SK-N-SH treated with all-trans-retinoic acid at 6 μM for 48 hours (cell line): Measurements from ENCODE around the gene PDE6A.

Experiments
- ATAC-seq: fragments of 200-7000 bp; cut with Tn5 transposase; 3 replicates; pipeline ENCODE4 v1.9.1; 2020; ENCODE audit warnings: mild to moderate bottlenecking, moderate library complexity
- GLIS3 ChIP-seq: fragments of 250-450 bp; sonication (Bioruptor Pico); IDR thresholded peaks from 2 replicates; pipeline ENCODE4 v1.5.0; 2020; ENCODE audit warnings: mild to moderate bottlenecking, moderate library complexity
- RARB ChIP-seq: fragments of 250-450 bp; sonication (Bioruptor Pico); IDR thresholded peaks from 2 replicates; pipeline ENCODE4 v1.8.0; 2021; ENCODE audit warnings: mild to moderate bottlenecking, moderate library complexity
- SNAI2 ChIP-seq: fragments of 250-450 bp; sonication (Bioruptor Pico); IDR thresholded peaks from 2 replicates; pipeline ENCODE4 v1.5.0; 2020; ENCODE audit warnings: mild to moderate bottlenecking, moderate library complexity
- TCF4 ChIP-seq: fragments of 250-450 bp; sonication (Bioruptor Pico); IDR thresholded peaks from 2 replicates; pipeline ENCODE4 v1.8.0; 2021; ENCODE audit warnings: mild to moderate bottlenecking, moderate library complexity, borderline replicate concordance
- TOX ChIP-seq: fragments of 250-450 bp; sonication (Bioruptor Pico); IDR thresholded peaks from 2 replicates; pipeline ENCODE4 v1.8.0; 2021; ENCODE audit warnings: mild to moderate bottlenecking, moderate library complexity, borderline replicate concordance
- ZC3H10 ChIP-seq: fragments of 250-450 bp; sonication (Bioruptor Pico); IDR thresholded peaks from 2 replicates; pipeline ENCODE4 v1.5.1; 2021; ENCODE audit warnings: mild to moderate bottlenecking, moderate library complexity
- ZFP3 ChIP-seq: fragments of 250-450 bp; sonication (Bioruptor Pico); IDR thresholded peaks from 2 replicates; pipeline ENCODE4 v1.5.0; 2020; ENCODE audit warnings: mild to moderate bottlenecking, moderate library complexity
- ZFP30 ChIP-seq: fragments of 450-650 bp; formaldehyde crosslinking; IDR thresholded peaks from 2 replicates; pipeline ENCODE4 v1.5.0; 2022; ENCODE audit warnings: mild to moderate bottlenecking, moderate library complexity
- ZNF565 ChIP-seq: fragments of 450-650 bp; formaldehyde crosslinking; conservative IDR thresholded peaks from 2 replicates; pipeline ENCODE4 v1.5.0; 2020; ENCODE audit warnings: low read depth, mild to moderate bottlenecking, moderate library complexity
- ZNF70 ChIP-seq: fragments of 450-650 bp; formaldehyde crosslinking; IDR thresholded peaks from 2 replicates; pipeline ENCODE4 v1.5.0; 2020; ENCODE audit warnings: mild to moderate bottlenecking, moderate library complexity
- ZNF8 ChIP-seq: fragments of 450-650 bp; formaldehyde crosslinking; IDR thresholded peaks from 2 replicates; pipeline ENCODE4 v1.5.0; 2020; ENCODE audit warnings: mild to moderate bottlenecking, moderate library complexity
- TF ChIP-seq, protein P1 (sequence below): fragments of 250-450 bp; sonication (Bioruptor Pico); IDR thresholded peaks from 2 replicates; pipeline ENCODE4 v1.5.1; 2020; ENCODE audit warnings: low read depth, mild to moderate bottlenecking, moderate library complexity
- TF ChIP-seq, protein P2 (sequence below): fragments of 250-450 bp; sonication (Bioruptor Pico); IDR thresholded peaks from 2 replicates; pipeline ENCODE4 v1.5.1; 2021; ENCODE audit warnings: mild to moderate bottlenecking, moderate library complexity
- TF ChIP-seq, protein P3 (sequence below): fragments of 250-450 bp; sonication (Bioruptor Pico); IDR thresholded peaks from 2 replicates; pipeline ENCODE4 v1.5.0; 2020; ENCODE audit warnings: mild to moderate bottlenecking, moderate library complexity
- TF ChIP-seq, protein P4 (sequence below): fragments of 250-450 bp; sonication (Bioruptor Pico); IDR thresholded peaks from 2 replicates; pipeline ENCODE4 v1.8.0; 2020; ENCODE audit warnings: mild to moderate bottlenecking, moderate library complexity, borderline replicate concordance

Gene PDE6A

DNA sequence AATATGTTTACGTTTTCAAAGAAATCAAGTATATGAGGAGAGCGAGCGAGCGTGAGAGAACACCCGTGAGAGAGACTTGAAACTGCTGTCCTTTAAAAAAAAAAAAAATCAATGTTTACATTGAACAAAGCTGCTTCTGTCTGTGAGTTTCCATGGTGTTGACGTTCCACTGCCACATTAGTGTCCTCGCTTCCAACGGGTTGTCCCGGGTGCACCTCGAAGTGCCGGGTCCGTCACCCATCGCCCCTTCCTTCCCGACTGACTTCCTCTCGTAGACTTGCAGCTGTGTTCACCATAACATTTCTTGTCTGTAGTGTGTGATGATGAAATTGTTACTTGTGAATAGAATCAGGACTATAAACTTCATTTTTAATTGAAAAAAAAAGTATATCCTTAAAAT is 97.0 kb downstream of the PDE6A start:
- no peak for TF ChIP-seq ZNF565
- TF ChIP-seq, protein P1, sequence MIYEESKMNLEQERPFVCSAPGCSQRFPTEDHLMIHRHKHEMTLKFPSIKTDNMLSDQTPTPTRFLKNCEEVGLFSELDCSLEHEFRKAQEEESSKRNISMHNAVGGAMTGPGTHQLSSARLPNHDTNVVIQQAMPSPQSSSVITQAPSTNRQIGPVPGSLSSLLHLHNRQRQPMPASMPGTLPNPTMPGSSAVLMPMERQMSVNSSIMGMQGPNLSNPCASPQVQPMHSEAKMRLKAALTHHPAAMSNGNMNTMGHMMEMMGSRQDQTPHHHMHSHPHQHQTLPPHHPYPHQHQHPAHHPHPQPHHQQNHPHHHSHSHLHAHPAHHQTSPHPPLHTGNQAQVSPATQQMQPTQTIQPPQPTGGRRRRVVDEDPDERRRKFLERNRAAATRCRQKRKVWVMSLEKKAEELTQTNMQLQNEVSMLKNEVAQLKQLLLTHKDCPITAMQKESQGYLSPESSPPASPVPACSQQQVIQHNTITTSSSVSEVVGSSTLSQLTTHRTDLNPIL (CRISPR knock-in tag), result no peak
- TF ChIP-seq, protein P2, sequence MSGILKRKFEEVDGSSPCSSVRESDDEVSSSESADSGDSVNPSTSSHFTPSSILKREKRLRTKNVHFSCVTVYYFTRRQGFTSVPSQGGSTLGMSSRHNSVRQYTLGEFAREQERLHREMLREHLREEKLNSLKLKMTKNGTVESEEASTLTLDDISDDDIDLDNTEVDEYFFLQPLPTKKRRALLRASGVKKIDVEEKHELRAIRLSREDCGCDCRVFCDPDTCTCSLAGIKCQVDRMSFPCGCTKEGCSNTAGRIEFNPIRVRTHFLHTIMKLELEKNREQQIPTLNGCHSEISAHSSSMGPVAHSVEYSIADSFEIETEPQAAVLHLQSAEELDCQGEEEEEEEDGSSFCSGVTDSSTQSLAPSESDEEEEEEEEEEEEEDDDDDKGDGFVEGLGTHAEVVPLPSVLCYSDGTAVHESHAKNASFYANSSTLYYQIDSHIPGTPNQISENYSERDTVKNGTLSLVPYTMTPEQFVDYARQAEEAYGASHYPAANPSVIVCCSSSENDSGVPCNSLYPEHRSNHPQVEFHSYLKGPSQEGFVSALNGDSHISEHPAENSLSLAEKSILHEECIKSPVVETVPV (CRISPR knock-in tag), result no peak
- no peak for TF ChIP-seq TOX (CRISPR knock-in tag)
- TF ChIP-seq ZNF8, result no peak
- TF ChIP-seq RARB (CRISPR knock-in tag), result no peak
- no peak for TF ChIP-seq ZFP3 (CRISPR knock-in tag)
- TF ChIP-seq ZNF70, result no peak
- TF ChIP-seq, protein P3, sequence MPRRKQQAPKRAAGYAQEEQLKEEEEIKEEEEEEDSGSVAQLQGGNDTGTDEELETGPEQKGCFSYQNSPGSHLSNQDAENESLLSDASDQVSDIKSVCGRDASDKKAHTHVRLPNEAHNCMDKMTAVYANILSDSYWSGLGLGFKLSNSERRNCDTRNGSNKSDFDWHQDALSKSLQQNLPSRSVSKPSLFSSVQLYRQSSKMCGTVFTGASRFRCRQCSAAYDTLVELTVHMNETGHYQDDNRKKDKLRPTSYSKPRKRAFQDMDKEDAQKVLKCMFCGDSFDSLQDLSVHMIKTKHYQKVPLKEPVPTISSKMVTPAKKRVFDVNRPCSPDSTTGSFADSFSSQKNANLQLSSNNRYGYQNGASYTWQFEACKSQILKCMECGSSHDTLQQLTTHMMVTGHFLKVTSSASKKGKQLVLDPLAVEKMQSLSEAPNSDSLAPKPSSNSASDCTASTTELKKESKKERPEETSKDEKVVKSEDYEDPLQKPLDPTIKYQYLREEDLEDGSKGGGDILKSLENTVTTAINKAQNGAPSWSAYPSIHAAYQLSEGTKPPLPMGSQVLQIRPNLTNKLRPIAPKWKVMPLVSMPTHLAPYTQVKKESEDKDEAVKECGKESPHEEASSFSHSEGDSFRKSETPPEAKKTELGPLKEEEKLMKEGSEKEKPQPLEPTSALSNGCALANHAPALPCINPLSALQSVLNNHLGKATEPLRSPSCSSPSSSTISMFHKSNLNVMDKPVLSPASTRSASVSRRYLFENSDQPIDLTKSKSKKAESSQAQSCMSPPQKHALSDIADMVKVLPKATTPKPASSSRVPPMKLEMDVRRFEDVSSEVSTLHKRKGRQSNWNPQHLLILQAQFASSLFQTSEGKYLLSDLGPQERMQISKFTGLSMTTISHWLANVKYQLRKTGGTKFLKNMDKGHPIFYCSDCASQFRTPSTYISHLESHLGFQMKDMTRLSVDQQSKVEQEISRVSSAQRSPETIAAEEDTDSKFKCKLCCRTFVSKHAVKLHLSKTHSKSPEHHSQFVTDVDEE, result no peak
- no peak for TF ChIP-seq ZFP30 (CRISPR knock-in tag)
- no peak for TF ChIP-seq SNAI2
- no peak for ATAC-seq

DNA sequence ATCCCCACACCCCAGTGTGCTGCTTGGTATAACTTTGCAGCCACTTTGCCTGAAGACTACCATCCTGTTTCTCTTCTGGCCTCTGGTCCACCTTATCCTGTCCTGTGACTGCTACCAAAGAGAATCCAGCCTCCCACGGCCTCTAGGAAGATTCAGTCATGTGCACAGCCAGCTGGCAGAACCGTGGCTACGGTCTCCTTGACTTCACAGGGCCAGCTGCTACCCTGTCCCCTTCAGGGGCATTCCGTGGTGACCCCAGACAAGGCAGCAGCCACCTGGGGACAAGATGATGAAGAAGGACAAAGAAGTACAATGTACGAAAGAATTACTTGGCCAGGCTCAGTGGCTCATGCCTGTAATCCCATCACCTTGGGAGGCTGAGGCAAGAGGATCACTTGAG is 98.6 kb downstream of the PDE6A start:
- TF ChIP-seq GLIS3 (no peak), TCF4 (no peak), ZC3H10 (CRISPR knock-in tag) (no peak)
- TF ChIP-seq, protein P3, result no peak
- TF ChIP-seq, protein P4, sequence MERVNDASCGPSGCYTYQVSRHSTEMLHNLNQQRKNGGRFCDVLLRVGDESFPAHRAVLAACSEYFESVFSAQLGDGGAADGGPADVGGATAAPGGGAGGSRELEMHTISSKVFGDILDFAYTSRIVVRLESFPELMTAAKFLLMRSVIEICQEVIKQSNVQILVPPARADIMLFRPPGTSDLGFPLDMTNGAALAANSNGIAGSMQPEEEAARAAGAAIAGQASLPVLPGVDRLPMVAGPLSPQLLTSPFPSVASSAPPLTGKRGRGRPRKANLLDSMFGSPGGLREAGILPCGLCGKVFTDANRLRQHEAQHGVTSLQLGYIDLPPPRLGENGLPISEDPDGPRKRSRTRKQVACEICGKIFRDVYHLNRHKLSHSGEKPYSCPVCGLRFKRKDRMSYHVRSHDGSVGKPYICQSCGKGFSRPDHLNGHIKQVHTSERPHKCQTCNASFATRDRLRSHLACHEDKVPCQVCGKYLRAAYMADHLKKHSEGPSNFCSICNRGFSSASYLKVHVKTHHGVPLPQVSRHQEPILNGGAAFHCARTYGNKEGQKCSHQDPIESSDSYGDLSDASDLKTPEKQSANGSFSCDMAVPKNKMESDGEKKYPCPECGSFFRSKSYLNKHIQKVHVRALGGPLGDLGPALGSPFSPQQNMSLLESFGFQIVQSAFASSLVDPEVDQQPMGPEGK (CRISPR knock-in tag), result no peak
- ATAC-seq, result no peak

DNA sequence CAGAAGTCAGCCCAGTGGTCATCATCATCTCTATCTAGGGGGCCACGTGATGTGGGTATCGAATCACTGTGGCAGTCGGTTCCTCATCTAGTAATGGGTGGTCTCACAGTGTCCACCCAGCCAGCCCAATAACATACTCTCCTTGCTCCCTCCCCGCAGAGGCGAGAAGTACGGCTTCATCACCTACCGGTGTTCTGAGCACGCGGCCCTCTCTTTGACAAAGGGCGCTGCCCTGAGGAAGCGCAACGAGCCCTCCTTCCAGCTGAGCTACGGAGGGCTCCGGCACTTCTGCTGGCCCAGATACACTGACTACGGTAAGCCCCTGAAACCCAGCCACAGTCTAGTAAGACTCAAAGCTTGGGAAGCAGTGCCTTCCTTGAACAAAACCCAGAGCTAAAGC is 99.0 kb downstream of the PDE6A start:
- ATAC-seq, result no peak
- TF ChIP-seq ZNF8 (no peak), TCF4 (no peak)
- TF ChIP-seq, protein P1 (CRISPR knock-in tag), result no peak
- TF ChIP-seq, all 23 proteins: peak for 0
